ENCODE data around the gene DNAH9.

DNAH9 gene

GRCh38 chr17:11991461-11991860 is 393.2 kb downstream of the DNAH9 start:
- DNase-seq: no peak

GRCh38 chr17:11996722-11997146 is 398.5 kb downstream of the DNAH9 start:
- peak; percentile 23 for DNase-seq

DNA sequence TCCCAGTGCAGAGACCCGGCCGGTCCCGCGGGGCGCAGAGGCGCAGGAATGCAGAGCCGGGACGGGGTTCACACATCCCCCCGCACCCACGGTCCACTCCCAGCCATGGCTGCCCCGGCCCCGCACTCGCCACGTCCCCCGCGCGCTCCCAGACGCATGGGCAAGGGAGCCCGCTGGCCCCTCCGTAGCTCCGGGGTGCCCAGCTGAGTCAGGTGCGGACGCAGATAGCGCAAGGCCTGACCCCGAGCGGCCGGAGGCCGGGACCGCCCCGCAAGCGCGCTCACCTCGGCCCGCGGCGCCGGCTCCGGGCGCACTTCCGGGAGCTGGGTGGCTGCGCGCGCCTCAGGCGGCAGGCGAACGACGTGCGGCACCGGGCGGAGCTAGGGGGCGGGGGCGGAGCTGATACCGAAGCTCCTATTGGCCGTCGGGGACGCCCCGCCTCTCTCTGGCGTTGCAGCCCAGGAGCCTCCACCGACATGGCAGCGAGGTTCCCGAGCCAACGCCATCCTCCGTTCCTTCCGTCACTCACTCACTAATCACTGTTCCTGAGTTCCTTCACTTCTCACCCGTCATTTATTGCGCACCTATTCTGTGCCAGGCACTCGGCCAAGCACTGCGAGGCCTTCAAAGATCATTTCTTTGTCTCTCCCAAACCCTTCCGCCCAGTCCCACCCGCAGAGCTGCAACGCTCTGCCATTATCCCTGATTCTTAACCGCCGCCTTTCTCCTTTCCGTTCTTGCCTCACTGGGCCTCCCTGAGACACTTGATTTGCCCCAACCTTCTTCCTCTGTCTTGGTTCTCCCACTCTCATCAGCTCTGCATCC is 399.1 kb downstream of the DNAH9 start, which contains the start of gene ZNF18:
TSS of gene ZNF18 (minus strand) at position 329 of the 825 bp plus-strand sequence. CDS start 4,646 bp downstream, outside the sequence.
- DNase-seq: peak; percentile 27

DNA sequence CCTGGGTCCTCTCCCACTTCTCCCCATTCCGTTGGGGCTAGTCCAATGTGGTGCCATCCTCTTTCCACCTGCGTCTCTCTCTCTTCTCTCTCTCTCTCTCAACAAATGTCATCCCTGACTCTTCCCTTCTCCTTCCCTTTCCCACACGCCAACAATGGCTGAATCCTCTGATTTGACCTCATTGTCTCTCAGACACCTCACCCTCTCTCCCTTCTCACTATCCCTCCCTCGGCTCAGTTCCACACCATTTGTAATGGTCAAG is 399.6 kb downstream of the DNAH9 start:
- no peak for DNase-seq

- DNase-seq: no peak
Observed at GRCh38 chr17:11999696-12000095, 401.4 kb downstream of the DNAH9 start.

- no peak for DNase-seq
Observed at GRCh38 chr17:12007466-12007865, 409.2 kb downstream of the DNAH9 start.
